H9 (cell line): Measurements from ENCODE around the gene EFNA5. TPM values are rescaled to one million over a fixed set of nuclear protein-coding genes. Genes with fewer than 3 reads are reported as not detected.

Experiments
- DNase-seq: peaks from one replicate; pipeline ENCODE4 v3.0.0-alpha.2; 2017
- H2AFZ ChIP-seq: one replicate; pipeline ENCODE4 v1.6.1; 2013; ENCODE audit warnings: mild to moderate bottlenecking, low read length, control low read depth, moderate library complexity
- H2AK5ac ChIP-seq: 2 replicates; pipeline ENCODE4 v1.6.1; 2013; ENCODE audit warnings: low read length, control low read depth, mixed read lengths; ENCODE audit not compliant: insufficient read length
- H2BK120ac ChIP-seq: one replicate; pipeline ENCODE4 v1.6.1; 2013; ENCODE audit warnings: low read depth, mild to moderate bottlenecking, low read length, control low read depth, inconsistent platforms; ENCODE audit not compliant: poor library complexity, severe bottlenecking
- H2BK12ac ChIP-seq: 2 replicates; pipeline ENCODE4 v1.6.1; 2013; ENCODE audit warnings: low read length, control low read depth, mixed read lengths, low read depth; ENCODE audit not compliant: insufficient read length
- H2BK15ac ChIP-seq: 2 replicates; pipeline ENCODE4 v1.6.1; 2013; ENCODE audit warnings: low read depth, low read length, control low read depth
- H2BK20ac ChIP-seq: one replicate; pipeline ENCODE4 v1.6.1; 2013; ENCODE audit warnings: low read depth, mild to moderate bottlenecking, low read length, control low read depth, inconsistent platforms; ENCODE audit not compliant: poor library complexity, severe bottlenecking
- H2BK5ac ChIP-seq: 2 replicates; pipeline ENCODE4 v1.6.1; 2013; ENCODE audit warnings: low read length, control low read depth, mixed read lengths; ENCODE audit not compliant: insufficient read length
- H3K14ac ChIP-seq: 2 replicates; pipeline ENCODE4 v1.6.1; 2013; ENCODE audit warnings: low read length, control low read depth; ENCODE audit not compliant: insufficient read depth
- H3K18ac ChIP-seq: 2 replicates; pipeline ENCODE4 v1.6.1; 2013; ENCODE audit warnings: low read depth, mild to moderate bottlenecking, mixed read lengths, low read length, control low read depth; ENCODE audit not compliant: insufficient read length
- H3K23ac ChIP-seq: 2 replicates; pipeline ENCODE4 v1.6.1; 2013; ENCODE audit warnings: low read length, control low read depth, mixed read lengths, low read depth; ENCODE audit not compliant: insufficient read length
- H3K23me2 ChIP-seq: 2 replicates; pipeline ENCODE4 v1.6.1; 2013; ENCODE audit warnings: low read depth, mild to moderate bottlenecking, mixed read lengths, low read length, control low read depth; ENCODE audit not compliant: insufficient read length, poor library complexity, severe bottlenecking
- H3K27ac ChIP-seq: 2 replicates; pipeline ENCODE4 v1.5.1; 2013; ENCODE audit warnings: low read length, control low read depth, mixed read lengths, low read depth; ENCODE audit not compliant: insufficient read length
- H3K27me3 ChIP-seq: 2 replicates; pipeline ENCODE4 v1.6.1; 2013; ENCODE audit warnings: low read length, control low read depth, inconsistent platforms; ENCODE audit not compliant: insufficient read depth
- H3K4ac ChIP-seq: 2 replicates; pipeline ENCODE4 v1.6.1; 2013; ENCODE audit warnings: low read depth, mild to moderate bottlenecking, control low read depth, inconsistent platforms, low read length, moderate library complexity
- H3K4me1 ChIP-seq: 2 replicates; pipeline ENCODE4 v1.6.1; 2013; ENCODE audit warnings: low read length, control low read depth, inconsistent platforms; ENCODE audit not compliant: insufficient read depth
- H3K4me2 ChIP-seq: 2 replicates; pipeline ENCODE4 v1.6.1; 2013; ENCODE audit warnings: low read length, control low read depth, mixed read lengths; ENCODE audit not compliant: insufficient read length, insufficient read depth
- H3K56ac ChIP-seq: 2 replicates; pipeline ENCODE4 v1.6.1; 2013; ENCODE audit warnings: low read depth, mild to moderate bottlenecking, mixed read lengths, low read length, control low read depth; ENCODE audit not compliant: insufficient read length
- H3K79me1 ChIP-seq: 2 replicates; pipeline ENCODE4 v1.6.1; 2013; ENCODE audit warnings: low read depth, mild to moderate bottlenecking, moderate library complexity, low read length, control low read depth, inconsistent platforms; ENCODE audit not compliant: insufficient read depth, poor library complexity, severe bottlenecking
- H3K79me2 ChIP-seq: 2 replicates; pipeline ENCODE4 v1.6.1; 2013; ENCODE audit warnings: low read length, control low read depth, inconsistent platforms; ENCODE audit not compliant: insufficient read depth
- H3K9ac ChIP-seq: 2 replicates; pipeline ENCODE4 v1.6.1; 2013; ENCODE audit warnings: low read length, control low read depth, mixed read lengths; ENCODE audit not compliant: insufficient read length; ENCODE audit errors: extremely low read depth
- H3K9me3 ChIP-seq: one replicate; pipeline ENCODE4 v1.6.1; 2013; ENCODE audit warnings: low read depth, low read length, inconsistent platforms; ENCODE audit not compliant: control insufficient read depth
- H3T11ph ChIP-seq: one replicate; pipeline ENCODE4 v1.6.1; 2013; ENCODE audit warnings: mild to moderate bottlenecking, low read length, control low read depth, inconsistent platforms
- H4K20me1 ChIP-seq: one replicate; pipeline ENCODE4 v1.6.1; 2013; ENCODE audit not compliant: control insufficient read depth, insufficient read length, insufficient read depth
- H4K5ac ChIP-seq: 2 replicates; pipeline ENCODE4 v1.6.1; 2013; ENCODE audit warnings: low read depth, mild to moderate bottlenecking, mixed read lengths, low read length, control low read depth; ENCODE audit not compliant: insufficient read length
- H4K8ac ChIP-seq: replicated peaks from 2 replicates; pipeline ENCODE4 v1.6.1; 2013; ENCODE audit warnings: low read length, control low read depth, mixed read lengths, low read depth; ENCODE audit not compliant: insufficient read length
- H4K91ac ChIP-seq: 2 replicates; pipeline ENCODE4 v1.6.1; 2013; ENCODE audit warnings: low read depth, mild to moderate bottlenecking, moderate library complexity, mixed read lengths, low read length, control low read depth; ENCODE audit not compliant: insufficient read length
- H3K27ac Mint-ChIP-seq, 3 experiments: 2 replicates in 2 of 3; 3 replicates in 1 of 3; pipeline ENCODE4 v1.8.0; 2020 to 2021; ENCODE audit warnings: mixed read lengths in 3 of 3, mild to moderate bottlenecking in 1 of 3, moderate library complexity in 1 of 3
- H3K27me3 Mint-ChIP-seq: 2 replicates; pipeline ENCODE4 v1.8.0; 2021; ENCODE audit warnings: low read depth, mild to moderate bottlenecking, moderate library complexity, mixed read lengths
- H3K36me3 Mint-ChIP-seq, 3 experiments: 2 replicates in 2 of 3; 3 replicates in 1 of 3; pipeline ENCODE4 v1.8.0; 2020 to 2021; ENCODE audit warnings: low read depth in 3 of 3, mixed read lengths in 3 of 3; ENCODE audit not compliant: insufficient read depth in 1 of 3
- H3K4me1 Mint-ChIP-seq, 2 experiments: 2 replicates each; pipeline ENCODE4 v1.8.0; 2020; ENCODE audit warnings: mixed read lengths in 2 of 2
- H3K4me3 Mint-ChIP-seq, 2 experiments: 2 replicates in 1 of 2; 3 replicates in 1 of 2; pipeline ENCODE4 v1.8.0; 2020 to 2021; ENCODE audit warnings: mild to moderate bottlenecking in 2 of 2, mixed read lengths in 2 of 2, moderate library complexity in 1 of 2
- H3K9me3 Mint-ChIP-seq, 2 experiments: 2 replicates in 1 of 2; 3 replicates in 1 of 2; pipeline ENCODE4 v1.8.0; 2020; ENCODE audit warnings: mild to moderate bottlenecking in 2 of 2, mixed read lengths in 2 of 2, moderate library complexity in 1 of 2
- WGBS: extraction: QIAGEN DNeasy Blood & Tissue Kit; methylation state at CpG from one replicate; pipeline ENCODE4 v1.1.7; 2013; ENCODE audit warnings: missing lambda C conversion rate, low lambda C conversion rate, mixed read lengths; ENCODE audit not compliant: insufficient read length; ENCODE audit errors: extremely low coverage; 5-methylcytosine and 5-hydroxymethylcytosine counted together
- total RNA-seq: library from RNA; stranded (reverse); gene quantifications from 2 replicates; pipeline ENCODE4 v1.2.1, GENCODE V29; 2021
- TF ChIP-seq, protein P1 (sequence below): fragments of 200-600 bp; sonication (generic); conservative IDR thresholded peaks from 3 replicates; pipeline ENCODE4 v1.8.0; 2021; ENCODE audit warnings: antibody characterized with exemption, mild to moderate bottlenecking

Gene EFNA5
- total RNA-seq, 1 experiment from 2014 or later = 20.4 TPM

DNA sequence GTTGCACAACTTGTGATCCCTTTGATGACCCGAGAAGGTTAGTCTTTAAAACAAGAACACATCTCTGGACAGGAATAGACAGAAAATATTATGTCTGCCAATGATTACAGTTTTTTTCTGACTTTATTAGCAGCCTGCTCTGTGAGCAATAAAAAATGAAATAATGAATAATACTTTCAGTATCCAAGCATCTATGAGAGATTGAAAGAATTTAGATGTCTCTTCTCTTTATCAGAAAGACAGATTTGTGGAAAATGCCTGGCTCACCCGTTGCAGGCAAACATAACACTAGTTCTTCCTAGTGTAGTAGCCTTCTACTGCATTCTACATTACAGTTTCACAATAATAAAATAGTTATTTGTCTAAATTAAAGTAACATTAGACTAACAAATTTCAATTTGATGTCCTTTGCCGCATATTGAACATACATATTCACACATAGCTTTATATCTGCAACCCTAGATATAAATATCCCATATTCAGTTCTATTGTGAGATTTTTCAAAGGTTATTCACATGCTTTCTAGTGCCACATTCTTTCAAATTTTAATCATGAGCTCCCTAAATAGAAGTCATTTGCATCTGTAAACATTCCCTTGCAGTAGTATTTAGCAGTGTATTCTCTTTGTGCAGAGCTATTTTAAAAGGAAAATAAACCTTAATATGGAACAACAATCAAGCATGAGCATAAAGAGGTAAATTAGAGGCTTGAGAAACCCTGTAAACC, 267.3 kb downstream of the EFNA5 start:
- H4K5ac ChIP-seq = no peak overlapping the region
- H3K4me1 ChIP-seq = peaks cover 10% of the 10 kb centered on the region; the same call in 1 of the 2 replicates
- H2BK5ac ChIP-seq = no peak overlapping the region
- no peaks in the 10 kb centered on the region for H3K9me3 ChIP-seq
- H3K79me1 ChIP-seq = no peaks in the 10 kb centered on the region
- peak overlapping the region in 2 of 3 experiments; percentile 31 to 40; a peak in 4 of 7 replicates for H3K27ac Mint-ChIP-seq
- TF ChIP-seq, protein P1, sequence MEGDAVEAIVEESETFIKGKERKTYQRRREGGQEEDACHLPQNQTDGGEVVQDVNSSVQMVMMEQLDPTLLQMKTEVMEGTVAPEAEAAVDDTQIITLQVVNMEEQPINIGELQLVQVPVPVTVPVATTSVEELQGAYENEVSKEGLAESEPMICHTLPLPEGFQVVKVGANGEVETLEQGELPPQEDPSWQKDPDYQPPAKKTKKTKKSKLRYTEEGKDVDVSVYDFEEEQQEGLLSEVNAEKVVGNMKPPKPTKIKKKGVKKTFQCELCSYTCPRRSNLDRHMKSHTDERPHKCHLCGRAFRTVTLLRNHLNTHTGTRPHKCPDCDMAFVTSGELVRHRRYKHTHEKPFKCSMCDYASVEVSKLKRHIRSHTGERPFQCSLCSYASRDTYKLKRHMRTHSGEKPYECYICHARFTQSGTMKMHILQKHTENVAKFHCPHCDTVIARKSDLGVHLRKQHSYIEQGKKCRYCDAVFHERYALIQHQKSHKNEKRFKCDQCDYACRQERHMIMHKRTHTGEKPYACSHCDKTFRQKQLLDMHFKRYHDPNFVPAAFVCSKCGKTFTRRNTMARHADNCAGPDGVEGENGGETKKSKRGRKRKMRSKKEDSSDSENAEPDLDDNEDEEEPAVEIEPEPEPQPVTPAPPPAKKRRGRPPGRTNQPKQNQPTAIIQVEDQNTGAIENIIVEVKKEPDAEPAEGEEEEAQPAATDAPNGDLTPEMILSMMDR = no peak
- no peak overlapping the region for H3K4ac ChIP-seq
- H3K9me3 Mint-ChIP-seq = no peaks in the 10 kb centered on the region; a peak in 1 of 5 replicates
- peak overlapping the region in 1 of 2 experiments; percentile 57; a peak in 2 of 5 replicates for H3K4me3 Mint-ChIP-seq
- 0 out of 7 replicates have a peak, but pooled peaks cover 0 to 4% (median 0%) of the 10 kb centered on the region in 3 experiments for H3K36me3 Mint-ChIP-seq
- H3K27me3 Mint-ChIP-seq = no peaks in the 10 kb centered on the region
- no peak overlapping the region for H4K91ac ChIP-seq
- no peaks in the 10 kb centered on the region for H4K20me1 ChIP-seq
- no peak overlapping the region for H3K14ac ChIP-seq
- H2AK5ac ChIP-seq = no peak overlapping the region
- H2BK15ac ChIP-seq = no peak overlapping the region
- no peak overlapping the region for H3K9ac ChIP-seq
- H3K4me1 Mint-ChIP-seq = peaks cover 59 to 65% of the 10 kb centered on the region in 2 experiments
- no peaks in the 10 kb centered on the region for H3K23me2 ChIP-seq
- no CpG with 5 or more reads among the region's 3 CpGs for WGBS
- H2BK12ac ChIP-seq = no peak overlapping the region
- H3K56ac ChIP-seq = no peak overlapping the region
- H3K23ac ChIP-seq = no peak overlapping the region
- H3K4me2 ChIP-seq = no peak overlapping the region
- H2AFZ ChIP-seq = no peak overlapping the region
- H3K27me3 ChIP-seq = no peaks in the 10 kb centered on the region
- no peak overlapping the region for H3T11ph ChIP-seq
- H3K79me2 ChIP-seq = no peaks in the 10 kb centered on the region
- H3K18ac ChIP-seq = no peak overlapping the region
- H3K27ac ChIP-seq = no peak overlapping the region
- no peak for DNase-seq
- no peak overlapping the region for H2BK120ac ChIP-seq
- H2BK20ac ChIP-seq = no peak overlapping the region
- H4K8ac ChIP-seq = no peak overlapping the region
